Large intestine (tissue), 3 donors: ENCODE measurements around the gene GPR31. TPM values are rescaled to one million over a fixed set of nuclear protein-coding genes. Genes with fewer than 3 reads are reported as not detected.

ENCODE experiments used
- DNase-seq, 2 donors: peaks; one replicate each; pipeline versions ENCODE4 v3.0.0 to v3.0.0-alpha.2; 2013
- H3K27ac ChIP-seq: one replicate; pipeline ENCODE4 v1.5.1; 2013; ENCODE audit warnings: low read length
- H3K27me3 ChIP-seq: 2 replicates; pipeline ENCODE4 v1.6.1; 2013; ENCODE audit warnings: low read length; ENCODE audit not compliant: control insufficient read depth, insufficient read depth
- H3K36me3 ChIP-seq: 2 replicates; pipeline ENCODE4 v1.6.1; 2013; ENCODE audit warnings: low read length; ENCODE audit not compliant: control insufficient read depth, insufficient read depth
- H3K4me1 ChIP-seq: one replicate; pipeline ENCODE4 v1.6.1; 2013; ENCODE audit warnings: low read length; ENCODE audit not compliant: control insufficient read depth, insufficient read depth
- H3K4me3 ChIP-seq: one replicate; pipeline ENCODE4 v1.5.1; 2013; ENCODE audit warnings: low read length
- H3K9me3 ChIP-seq: one replicate; pipeline ENCODE4 v1.6.1; 2013; ENCODE audit warnings: mild to moderate bottlenecking, low read depth, low read length, moderate library complexity; ENCODE audit not compliant: control insufficient read depth
- WGBS: methylation state at CpG from one replicate; pipeline ENCODE4 v1.1.5; 2013; ENCODE audit warnings: low lambda C conversion rate; ENCODE audit not compliant: insufficient coverage; 5-methylcytosine and 5-hydroxymethylcytosine counted together
- polyA plus RNA-seq: library from polyadenylated mRNA; unstranded; fragments of 120-200 nt; gene quantifications from one replicate; pipeline ENCODE4 v1.2.1, GENCODE V29; 2013

GPR31 gene
- polyA plus RNA-seq, 1 donor, result 0.36 TPM

DNA sequence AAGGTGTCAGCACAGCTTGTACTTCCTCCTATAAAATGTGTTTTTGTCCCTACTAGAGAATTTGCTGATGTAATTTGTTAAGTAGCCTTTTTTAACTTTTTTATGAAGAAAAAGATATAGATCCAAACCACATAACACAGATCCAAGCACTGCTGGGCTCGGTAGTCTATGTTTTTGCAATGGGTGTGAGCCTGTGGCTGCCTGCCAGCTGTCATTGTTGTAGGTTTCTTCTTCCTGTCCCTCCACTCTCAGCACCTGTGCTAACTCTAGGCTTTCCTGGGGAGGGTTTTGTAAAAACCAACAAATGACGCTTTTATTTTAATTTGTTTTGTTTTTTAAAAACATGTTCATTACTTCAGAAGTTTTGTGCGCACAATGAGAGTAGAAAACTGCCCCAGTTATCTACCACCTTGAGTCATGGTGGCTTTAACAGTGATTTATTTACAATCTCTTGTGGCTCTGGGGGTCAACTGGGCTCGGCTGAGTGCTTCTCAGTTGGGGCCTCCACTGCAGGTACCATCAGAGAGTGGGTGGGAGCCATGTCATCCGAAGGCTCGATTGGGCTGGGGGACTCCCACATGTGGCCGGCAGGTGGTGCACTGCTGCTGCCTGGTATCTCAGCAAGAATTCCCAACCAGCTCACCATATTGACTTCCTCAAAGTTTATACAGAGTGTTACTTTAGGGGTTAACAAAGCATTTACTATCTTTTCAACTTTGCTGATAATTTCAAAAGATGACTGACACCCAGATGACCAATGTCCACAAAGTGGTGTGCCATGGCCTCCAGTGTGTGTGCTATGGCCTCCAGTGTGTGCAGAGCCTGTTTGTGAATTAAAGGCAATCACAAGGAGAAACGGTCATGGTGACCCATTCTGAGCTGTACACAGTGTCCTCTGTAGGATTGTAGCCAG, 37.9 kb downstream of the GPR31 start:
- no peak for DNase-seq
- H3K27ac ChIP-seq, result peak overlapping the region; percentile 63
- H3K4me1 ChIP-seq, result peaks cover 28% of the 10 kb centered on the region
- H3K36me3 ChIP-seq, result no peaks in the 10 kb centered on the region
- no peaks in the 10 kb centered on the region for H3K27me3 ChIP-seq
- no peak overlapping the region for H3K4me3 ChIP-seq
- WGBS, result 100% methylated on average over 1 of the region's 8 CpGs
- H3K9me3 ChIP-seq, result no peaks in the 10 kb centered on the region

- no peaks in the 10 kb centered on the region for H3K27me3 ChIP-seq
- no CpG with 5 or more reads among the region's 12 CpGs for WGBS
- no peak overlapping the region for H3K4me3 ChIP-seq
- no peak overlapping the region for H3K27ac ChIP-seq
- no peaks in the 10 kb centered on the region for H3K9me3 ChIP-seq
- DNase-seq, result no peak
- H3K4me1 ChIP-seq, result peaks cover 28% of the 10 kb centered on the region
- H3K36me3 ChIP-seq, result no peaks in the 10 kb centered on the region
Observed at GRCh38 chr6:167118839-167119238, 38.9 kb downstream of the GPR31 start.

DNA sequence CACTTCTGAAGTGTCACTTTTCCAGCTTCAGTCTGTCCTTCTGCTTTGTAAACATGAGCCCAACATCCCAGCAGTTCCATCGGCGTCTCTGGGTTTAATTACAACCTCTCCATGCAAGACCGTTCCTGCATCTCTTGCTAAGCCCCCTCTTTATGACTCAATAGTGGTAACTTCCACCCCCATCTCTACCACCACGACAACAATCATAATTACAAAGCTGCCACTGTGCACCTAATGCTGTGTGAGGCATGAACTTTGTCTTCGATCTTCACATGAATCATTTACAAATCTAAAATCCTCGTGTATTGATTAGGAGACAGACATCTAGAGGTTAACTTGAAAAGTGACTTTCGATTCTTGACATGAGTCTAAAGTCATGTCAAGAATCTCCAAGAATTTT, 39.8 kb downstream of the GPR31 start:
- Histone ChIP-seq H3K27me3 (no peaks in the 10 kb centered on the region), H3K4me1 (peaks cover 32% of the 10 kb centered on the region), H3K4me3 (no peak overlapping the region), H3K9me3 (no peaks in the 10 kb centered on the region), H3K27ac (no peak overlapping the region), H3K36me3 (no peaks in the 10 kb centered on the region)
- no peak for DNase-seq
- WGBS, result 60% methylated on average over 3 of the region's 7 CpGs

GRCh38 chr6:167116838-167117228, 40.9 kb downstream of the GPR31 start:
- Histone ChIP-seq H3K4me3 (no peak overlapping the region), H3K27ac (no peak overlapping the region), H3K27me3 (no peaks in the 10 kb centered on the region), H3K36me3 (no peaks in the 10 kb centered on the region), H3K9me3 (no peaks in the 10 kb centered on the region), H3K4me1 (peaks cover 21% of the 10 kb centered on the region)
- WGBS, result no CpG with 5 or more reads among the region's 14 CpGs
- no peak for DNase-seq

GRCh38 chr6:167116109-167116837, 41.5 kb downstream of the GPR31 start:
- peak in 1 of 2 donors; percentile 30 for DNase-seq

GRCh38 chr6:167115054-167115453, 42.7 kb downstream of the GPR31 start:
- peaks cover 6% of the 10 kb centered on the region for H3K4me1 ChIP-seq
- DNase-seq, result no peak
- H3K4me3 ChIP-seq, result no peak overlapping the region
- WGBS, result no CpG with 5 or more reads among the region's 10 CpGs
- no peak overlapping the region for H3K27ac ChIP-seq
- H3K9me3 ChIP-seq, result no peaks in the 10 kb centered on the region
- H3K36me3 ChIP-seq, result no peaks in the 10 kb centered on the region
- H3K27me3 ChIP-seq, result no peaks in the 10 kb centered on the region

More at GRCh38 chr6:167116109-167116837, 41.5 kb downstream of the GPR31 start:
- H3K9me3 ChIP-seq, result no peaks in the 10 kb centered on the region
- no peaks in the 10 kb centered on the region for H3K27me3 ChIP-seq
- H3K4me3 ChIP-seq, result no peak overlapping the region
- peak overlapping the region; percentile 18 for H3K27ac ChIP-seq
- H3K36me3 ChIP-seq, result no peaks in the 10 kb centered on the region
- no CpG with 5 or more reads among the region's 25 CpGs for WGBS
- H3K4me1 ChIP-seq, result peaks cover 16% of the 10 kb centered on the region

GRCh38 chr6:167113935-167114910, 43.6 kb downstream of the GPR31 start:
- Histone ChIP-seq H3K36me3 (no peaks in the 10 kb centered on the region), H3K27me3 (no peaks in the 10 kb centered on the region), H3K9me3 (no peaks in the 10 kb centered on the region), H3K4me3 (no peak overlapping the region), H3K27ac (no peak overlapping the region), H3K4me1 (peaks cover 6% of the 10 kb centered on the region)
- no CpG with 5 or more reads among the region's 25 CpGs for WGBS
- DNase-seq, result no peak

GRCh38 chr6:167113047-167113754, 44.6 kb downstream of the GPR31 start:
- Histone ChIP-seq H3K4me3 (no peak overlapping the region), H3K36me3 (no peaks in the 10 kb centered on the region), H3K27ac (no peak overlapping the region), H3K27me3 (no peaks in the 10 kb centered on the region), H3K4me1 (peaks cover 6% of the 10 kb centered on the region), H3K9me3 (no peaks in the 10 kb centered on the region)
- no CpG with 5 or more reads among the region's 8 CpGs for WGBS
- no peak for DNase-seq

- Histone ChIP-seq H3K27me3 (no peaks in the 10 kb centered on the region), H3K4me1 (peaks cover 6% of the 10 kb centered on the region), H3K36me3 (no peaks in the 10 kb centered on the region), H3K9me3 (no peaks in the 10 kb centered on the region), H3K4me3 (no peak overlapping the region), H3K27ac (no peak overlapping the region)
- no peak for DNase-seq
- no CpG with 5 or more reads among the region's 8 CpGs for WGBS
Observed at GRCh38 chr6:167112421-167112820, 45.4 kb downstream of the GPR31 start.
